Gastrocnemius medialis (tissue), 4 donors: ENCODE measurements around the gene SMS. TPM values are rescaled to one million over a fixed set of nuclear protein-coding genes. Genes with fewer than 3 reads are reported as not detected.
"Not testable (repeated sequence)": the region's sequence is repeated elsewhere in the genome, so short reads cannot be mapped to it uniquely, and the experiment has no call there.

Experiments used
- ATAC-seq, 2 donors: fragments of 150-250 bp; one replicate each; pipeline ENCODE4 v1.9.1; 2016
- DNase-seq, 2 donors: peaks; one replicate each; pipeline ENCODE4 v3.0.0-alpha.2; 2019
- H3K27ac ChIP-seq, 4 donors: fragments of 200-600 bp; sonication (generic); 1 replicate in 1 of 4; 2 replicates in 3 of 4; pipeline ENCODE4 v1.5.1; 2016 to 2018; ENCODE audit warnings: mild to moderate bottlenecking in 2 of 4, moderate library complexity in 1 of 4
- H3K27me3 ChIP-seq, 3 donors: fragments of 200-600 bp; sonication (generic) in 2 of 3; 1 replicate in 1 of 3; 2 replicates in 2 of 3; pipeline versions ENCODE4 v1.5.1 to v1.6.0; 2016 to 2019; ENCODE audit warnings: mild to moderate bottlenecking in 1 of 3, moderate library complexity in 1 of 3
- H3K36me3 ChIP-seq, 2 donors: fragments of 200-600 bp; sonication (generic) in 1 of 2; one replicate each; pipeline ENCODE4 v1.5.1; 2017 to 2018
- H3K4me1 ChIP-seq, 2 donors: fragments of 200-600 bp; sonication (generic) in 1 of 2; one replicate each; pipeline ENCODE4 v1.5.1; 2016 to 2017; ENCODE audit warnings: mild to moderate bottlenecking in 2 of 2
- H3K4me3 ChIP-seq, 4 donors: fragments of 200-600 bp; sonication (generic) in 3 of 4; 1 replicate in 1 of 4; 2 replicates in 3 of 4; pipeline ENCODE4 v1.5.1; 2016 to 2019; ENCODE audit warnings: mild to moderate bottlenecking in 2 of 4
- H3K9me3 ChIP-seq, 3 donors: fragments of 200-600 bp; sonication (generic) in 2 of 3; 1 replicate in 1 of 3; 2 replicates in 2 of 3; pipeline ENCODE4 v1.5.1; 2016 to 2019
- POLR2A ChIP-seq, 2 donors: fragments of 450-650 bp; IDR thresholded peaks; one replicate each; pipeline ENCODE4 v1.6.1; 2017; ENCODE audit warnings: antibody characterized with exemption in 2 of 2, mild to moderate bottlenecking in 2 of 2, moderate library complexity in 2 of 2
- in situ Hi-C, 4 donors: fragments of 200-750 bp; cut with MboI; loops; one replicate each; pipeline versions ENCODE4 v1.15.0 to v1.8.0; 2017; ENCODE audit warnings: low sequenced_read_pairs in 4 of 4
- intact Hi-C: fragments of 100-400 bp; cut with DNase I; formaldehyde crosslinking; loops from one replicate; pipeline ENCODE4 v1.15.1; 2023; ENCODE audit warnings: low total_unique reads
- total RNA-seq, 4 donors: library from RNA; depleted of rRNA; stranded (reverse); fragments of >200 nt; gene quantifications; one replicate each; pipeline versions ENCODE4 v1.1.0 to v1.2.3, GENCODE V29; 2016
- TF ChIP-seq, protein P1 (sequence below), 5 experiments: fragments of 450-650 bp in 3 of 5; fragments of 200-600 bp in 2 of 5; sonication (generic) in 2 of 5; IDR thresholded peaks in 4 of 5; conservative IDR thresholded peaks in 1 of 5; 1 replicate in 4 of 5; 2 replicates in 1 of 5; pipeline ENCODE4 v1.5.1; 2016 to 2019; ENCODE audit warnings: antibody characterized with exemption in 5 of 5, mild to moderate bottlenecking in 3 of 5, moderate library complexity in 3 of 5

Gene SMS
- total RNA-seq, 4 donors from 2014 or later = 9.3 to 32.0 (median 20.0) TPM

DNA sequence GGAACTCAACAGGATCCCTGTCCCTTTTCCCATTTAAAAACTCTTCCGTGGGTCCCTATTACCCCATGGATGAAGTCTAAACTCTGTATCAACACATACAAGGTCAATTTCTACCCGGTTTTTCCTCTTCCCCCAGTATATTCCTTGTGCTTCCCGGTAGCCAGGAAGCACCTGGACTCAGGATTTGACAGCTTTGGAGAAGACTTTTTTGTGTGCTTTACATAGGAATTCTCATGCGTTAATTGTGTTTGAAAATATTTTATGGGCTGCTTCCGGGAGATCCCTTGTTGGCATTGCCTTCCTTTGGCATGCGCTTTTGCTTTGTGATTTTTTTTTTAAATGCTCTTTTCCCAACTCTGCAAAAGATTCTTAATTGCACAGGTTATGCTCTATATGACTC, 7.2 kb downstream of the SMS start:
- no peak for ATAC-seq
- H3K4me3 ChIP-seq = no peak overlapping the region
- H3K4me1 ChIP-seq = peaks cover 5 to 10% of the 10 kb centered on the region in 2 donors
- H3K36me3 ChIP-seq = no peaks in the 10 kb centered on the region
- intact Hi-C loops (no loop called here), in situ Hi-C loops (no loop called here)
- DNase-seq = no peak
- TF ChIP-seq, protein P1, sequence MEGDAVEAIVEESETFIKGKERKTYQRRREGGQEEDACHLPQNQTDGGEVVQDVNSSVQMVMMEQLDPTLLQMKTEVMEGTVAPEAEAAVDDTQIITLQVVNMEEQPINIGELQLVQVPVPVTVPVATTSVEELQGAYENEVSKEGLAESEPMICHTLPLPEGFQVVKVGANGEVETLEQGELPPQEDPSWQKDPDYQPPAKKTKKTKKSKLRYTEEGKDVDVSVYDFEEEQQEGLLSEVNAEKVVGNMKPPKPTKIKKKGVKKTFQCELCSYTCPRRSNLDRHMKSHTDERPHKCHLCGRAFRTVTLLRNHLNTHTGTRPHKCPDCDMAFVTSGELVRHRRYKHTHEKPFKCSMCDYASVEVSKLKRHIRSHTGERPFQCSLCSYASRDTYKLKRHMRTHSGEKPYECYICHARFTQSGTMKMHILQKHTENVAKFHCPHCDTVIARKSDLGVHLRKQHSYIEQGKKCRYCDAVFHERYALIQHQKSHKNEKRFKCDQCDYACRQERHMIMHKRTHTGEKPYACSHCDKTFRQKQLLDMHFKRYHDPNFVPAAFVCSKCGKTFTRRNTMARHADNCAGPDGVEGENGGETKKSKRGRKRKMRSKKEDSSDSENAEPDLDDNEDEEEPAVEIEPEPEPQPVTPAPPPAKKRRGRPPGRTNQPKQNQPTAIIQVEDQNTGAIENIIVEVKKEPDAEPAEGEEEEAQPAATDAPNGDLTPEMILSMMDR (IDR thresholded peaks at IDR 0.05 in 4 of 5, conservative IDR thresholded peaks at IDR 0.05 in 1 of 5) = no peak
- TF ChIP-seq POLR2A (IDR thresholded peaks at IDR 0.05) = no peak
- H3K9me3 ChIP-seq = no peaks in the 10 kb centered on the region
- H3K27me3 ChIP-seq = no peaks in the 10 kb centered on the region
- no peak overlapping the region for H3K27ac ChIP-seq

GRCh38 chrX:21948897-21949578, 8.5 kb downstream of the SMS start:
- Histone ChIP-seq H3K9me3 (no peaks in the 10 kb centered on the region), H3K4me3 (no peak overlapping the region), H3K27ac (no peak overlapping the region), H3K27me3 (no peaks in the 10 kb centered on the region), H3K4me1 (peaks cover 5 to 10% of the 10 kb centered on the region in 2 donors), H3K36me3 (no peaks in the 10 kb centered on the region)
- intact Hi-C loops (no loop called here), in situ Hi-C loops (no loop called here)
- no peak for ATAC-seq
- no peak for DNase-seq
- TF ChIP-seq, protein P1 (IDR thresholded peaks at IDR 0.05 in 4 of 5, conservative IDR thresholded peaks at IDR 0.05 in 1 of 5) = no peak
- no peak for TF ChIP-seq POLR2A (IDR thresholded peaks at IDR 0.05)

- H3K4me3 ChIP-seq = no peak overlapping the region
- H3K4me1 ChIP-seq = peaks cover 5 to 10% of the 10 kb centered on the region in 2 donors
- no peak overlapping the region for H3K27ac ChIP-seq
- intact Hi-C loops (no loop called here), in situ Hi-C loops (no loop called here)
- no peaks in the 10 kb centered on the region for H3K36me3 ChIP-seq
- DNase-seq = no peak
- no peaks in the 10 kb centered on the region for H3K27me3 ChIP-seq
- no peak for TF ChIP-seq POLR2A (IDR thresholded peaks at IDR 0.05)
- TF ChIP-seq, protein P1 (IDR thresholded peaks at IDR 0.05 in 4 of 5, conservative IDR thresholded peaks at IDR 0.05 in 1 of 5) = no peak
- H3K9me3 ChIP-seq = no peaks in the 10 kb centered on the region
- ATAC-seq = no peak
Observed at GRCh38 chrX:21949689-21950088, 9.2 kb downstream of the SMS start.

DNA sequence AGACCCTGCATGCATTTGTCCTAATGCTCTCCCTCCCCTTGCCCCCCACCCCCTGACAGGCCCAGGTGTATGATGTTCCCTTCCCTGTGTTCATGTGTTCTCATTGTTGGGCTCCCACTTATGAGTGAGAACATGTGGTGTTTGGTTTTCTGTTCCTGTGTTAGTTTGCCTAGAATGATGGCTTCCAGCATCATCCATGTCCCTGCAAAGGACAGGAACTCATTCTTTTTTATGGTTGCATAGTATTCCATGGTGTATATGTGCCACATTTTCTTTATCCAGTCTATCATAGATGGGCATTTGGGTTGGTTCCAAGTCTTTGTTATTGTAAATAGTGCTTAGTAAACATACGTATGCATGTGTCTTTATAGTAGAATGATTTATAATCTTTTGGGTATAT, 10.0 kb downstream of the SMS start:
- H3K27me3 ChIP-seq, H3K36me3 ChIP-seq, ATAC-seq, intact Hi-C loops, H3K9me3 ChIP-seq, H3K27ac ChIP-seq, DNase-seq, in situ Hi-C loops, H3K4me3 ChIP-seq, H3K4me1 ChIP-seq: not testable (repeated sequence)

GRCh38 chrX:21952624-21953023, 12.1 kb downstream of the SMS start:
- intact Hi-C loops = no loop called here

GRCh38 chrX:21953195-21953830, 12.8 kb downstream of the SMS start:
- H3K27me3 ChIP-seq, ATAC-seq, H3K36me3 ChIP-seq, H3K27ac ChIP-seq, in situ Hi-C loops, DNase-seq, H3K9me3 ChIP-seq, H3K4me3 ChIP-seq, H3K4me1 ChIP-seq, intact Hi-C loops: not testable (repeated sequence)

More at GRCh38 chrX:21952624-21953023, 12.1 kb downstream of the SMS start:
- peaks cover 0 to 3% of the 10 kb centered on the region in 2 donors for H3K4me1 ChIP-seq
- H3K4me3 ChIP-seq = no peak overlapping the region
- H3K36me3 ChIP-seq = no peaks in the 10 kb centered on the region
- TF ChIP-seq, protein P1 (IDR thresholded peaks at IDR 0.05 in 4 of 5, conservative IDR thresholded peaks at IDR 0.05 in 1 of 5) = no peak
- no peak for TF ChIP-seq POLR2A (IDR thresholded peaks at IDR 0.05)
- no peak overlapping the region for H3K27ac ChIP-seq
- ATAC-seq (no peak), DNase-seq (no peak)
- in situ Hi-C loops = no loop called here
- no peaks in the 10 kb centered on the region for H3K27me3 ChIP-seq
- no peaks in the 10 kb centered on the region for H3K9me3 ChIP-seq
